ENCODE measurements around the gene TCERG1L. TPM values are rescaled to one million over a fixed set of nuclear protein-coding genes. Genes with fewer than 3 reads are reported as not detected.

Gene TCERG1L
- total RNA-seq, 4 donors from 2014 or later: 0.24 TPM; not detected in 3

DNA sequence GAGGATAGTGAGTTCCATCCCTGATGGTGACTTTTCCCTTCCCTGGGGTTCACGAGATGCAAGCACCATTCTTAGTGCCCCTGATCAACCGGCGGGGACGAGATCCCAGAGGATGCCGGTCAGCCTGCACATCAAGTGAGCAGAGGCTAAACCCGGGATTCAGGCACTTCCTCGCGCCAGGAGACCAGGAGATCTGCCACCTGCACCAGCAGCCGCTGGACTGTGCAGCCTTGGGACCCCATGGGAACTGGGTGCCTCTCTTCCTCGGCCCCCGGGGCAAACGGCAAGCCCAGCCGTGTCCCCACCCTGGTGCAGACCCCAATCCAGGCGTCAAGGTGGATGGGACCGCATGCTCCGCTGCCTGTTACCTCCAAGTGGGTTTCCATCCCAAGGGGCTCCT is 88.5 kb downstream of the TCERG1L start:
- no peak for DNase-seq (ENCODE audit: low spot score)
- ATAC-seq (ENCODE audit: low FRiP score): no peak
- TF ChIP-seq, protein P1, sequence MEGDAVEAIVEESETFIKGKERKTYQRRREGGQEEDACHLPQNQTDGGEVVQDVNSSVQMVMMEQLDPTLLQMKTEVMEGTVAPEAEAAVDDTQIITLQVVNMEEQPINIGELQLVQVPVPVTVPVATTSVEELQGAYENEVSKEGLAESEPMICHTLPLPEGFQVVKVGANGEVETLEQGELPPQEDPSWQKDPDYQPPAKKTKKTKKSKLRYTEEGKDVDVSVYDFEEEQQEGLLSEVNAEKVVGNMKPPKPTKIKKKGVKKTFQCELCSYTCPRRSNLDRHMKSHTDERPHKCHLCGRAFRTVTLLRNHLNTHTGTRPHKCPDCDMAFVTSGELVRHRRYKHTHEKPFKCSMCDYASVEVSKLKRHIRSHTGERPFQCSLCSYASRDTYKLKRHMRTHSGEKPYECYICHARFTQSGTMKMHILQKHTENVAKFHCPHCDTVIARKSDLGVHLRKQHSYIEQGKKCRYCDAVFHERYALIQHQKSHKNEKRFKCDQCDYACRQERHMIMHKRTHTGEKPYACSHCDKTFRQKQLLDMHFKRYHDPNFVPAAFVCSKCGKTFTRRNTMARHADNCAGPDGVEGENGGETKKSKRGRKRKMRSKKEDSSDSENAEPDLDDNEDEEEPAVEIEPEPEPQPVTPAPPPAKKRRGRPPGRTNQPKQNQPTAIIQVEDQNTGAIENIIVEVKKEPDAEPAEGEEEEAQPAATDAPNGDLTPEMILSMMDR (IDR thresholded peaks at IDR 0.05): no peak

DNA sequence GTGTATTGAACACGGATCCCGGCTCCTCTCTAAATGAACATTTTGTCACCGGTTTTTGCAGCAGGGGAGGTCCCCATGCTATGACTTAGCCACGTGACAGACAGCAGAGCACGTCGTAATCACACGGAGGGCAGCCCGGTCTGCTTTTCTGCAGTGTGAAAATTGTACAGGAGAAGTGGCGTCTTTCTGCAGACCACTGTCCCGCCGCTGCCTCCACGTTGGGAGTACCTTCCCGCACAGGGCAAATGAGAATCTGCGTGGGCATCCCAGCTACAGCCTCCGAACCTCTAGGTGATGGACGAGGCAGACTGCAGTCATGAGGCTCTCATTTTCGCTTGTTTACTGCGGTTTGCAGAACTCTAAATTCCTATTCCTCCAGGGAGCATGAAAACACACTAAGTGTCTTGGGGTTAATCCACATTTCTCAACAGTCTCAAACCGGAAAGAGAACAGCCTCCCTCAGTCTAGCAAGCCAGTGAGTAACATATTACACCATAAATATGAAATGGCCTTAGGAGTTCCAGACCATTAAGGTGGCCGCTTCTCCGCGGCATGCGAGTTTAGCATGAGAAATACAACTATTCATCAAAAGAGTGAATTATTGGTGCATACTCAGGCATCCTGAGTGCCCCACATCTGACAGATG is 89.8 kb downstream of the TCERG1L start:
- no peak for DNase-seq (ENCODE audit: low spot score)
- ATAC-seq (ENCODE audit: low FRiP score): no peak
- TF ChIP-seq, protein P1 (IDR thresholded peaks at IDR 0.05): no peak

DNA sequence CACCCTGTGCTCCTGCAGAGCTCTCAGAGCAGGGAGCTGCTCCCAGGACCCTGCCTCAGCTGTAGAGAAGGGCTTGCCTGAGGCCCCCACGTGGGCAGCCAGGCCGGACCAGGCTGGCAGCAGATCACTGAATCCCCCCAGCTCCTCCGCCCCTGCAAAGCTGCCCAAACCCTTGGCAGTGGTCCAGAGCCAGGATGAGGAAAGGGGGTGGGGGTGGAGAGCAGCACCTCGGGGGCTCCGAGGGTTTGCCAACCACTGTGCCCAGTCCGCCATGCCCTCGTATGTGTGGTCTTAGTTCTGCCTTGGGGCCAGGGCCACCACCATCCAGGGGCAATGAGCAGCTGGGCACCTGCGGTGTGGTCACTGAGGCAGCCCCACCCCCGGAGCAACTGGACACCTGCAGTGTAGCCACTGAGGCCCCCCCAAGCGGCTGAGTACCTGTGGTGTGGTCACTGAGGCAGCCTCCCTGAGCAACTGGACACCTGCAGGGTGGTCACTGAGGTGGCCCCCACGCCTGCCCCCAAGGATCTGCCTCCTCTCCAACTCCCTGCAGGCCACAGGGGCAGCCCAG is 90.8 kb downstream of the TCERG1L start:
- no peak for ATAC-seq (ENCODE audit: low FRiP score)
- no peak for DNase-seq (ENCODE audit: low spot score)
- TF ChIP-seq, protein P1 (IDR thresholded peaks at IDR 0.05): no peak

DNA sequence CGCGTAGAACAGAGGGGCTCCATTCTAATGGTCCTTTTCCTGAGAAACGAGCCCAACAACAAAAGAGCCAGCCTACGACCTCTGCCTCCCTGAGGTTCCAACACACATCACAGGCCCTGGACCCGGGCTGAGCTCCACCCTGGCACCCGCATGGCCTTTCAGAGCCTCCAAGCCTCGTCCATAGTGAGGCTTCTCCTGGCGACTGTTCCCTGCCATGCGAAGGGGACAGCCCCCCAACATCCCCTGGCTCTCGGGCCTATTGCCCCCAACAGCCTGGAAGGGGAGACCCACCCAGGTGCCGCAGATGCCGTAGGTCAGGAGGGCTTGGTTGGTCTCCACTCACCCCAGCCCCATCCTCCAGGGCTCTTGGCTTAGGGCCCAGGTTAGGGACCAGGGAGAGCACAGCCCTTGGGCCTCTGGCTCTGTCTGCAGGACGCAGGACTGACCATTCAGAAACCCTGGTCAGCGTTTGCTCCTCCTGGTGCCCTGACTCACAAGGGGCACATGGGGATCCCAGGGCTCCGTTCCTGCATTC is 91.5 kb downstream of the TCERG1L start:
- DNase-seq (ENCODE audit: low spot score) (no peak), ATAC-seq (ENCODE audit: low FRiP score) (no peak)
- TF ChIP-seq, protein P1 (IDR thresholded peaks at IDR 0.05): no peak

DNA sequence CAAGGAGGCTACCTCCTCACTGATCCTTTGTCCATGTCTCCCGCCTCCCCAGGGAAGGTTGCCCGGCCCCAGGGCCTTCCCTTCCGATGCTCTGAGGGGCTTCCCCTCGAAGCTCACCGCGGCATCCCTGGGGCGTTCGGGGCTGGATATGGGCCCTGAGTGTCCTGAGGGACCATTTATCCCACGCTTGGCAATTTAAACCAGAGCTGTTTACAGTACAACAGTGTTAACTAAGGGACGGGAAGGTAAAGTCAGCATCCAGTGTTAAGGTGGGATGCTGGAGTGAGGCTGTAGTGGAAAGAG is 92.0 kb downstream of the TCERG1L start:
- ATAC-seq (ENCODE audit: low FRiP score) (no peak), DNase-seq (ENCODE audit: low spot score) (no peak)
- TF ChIP-seq, protein P1 (IDR thresholded peaks at IDR 0.05): no peak

DNA sequence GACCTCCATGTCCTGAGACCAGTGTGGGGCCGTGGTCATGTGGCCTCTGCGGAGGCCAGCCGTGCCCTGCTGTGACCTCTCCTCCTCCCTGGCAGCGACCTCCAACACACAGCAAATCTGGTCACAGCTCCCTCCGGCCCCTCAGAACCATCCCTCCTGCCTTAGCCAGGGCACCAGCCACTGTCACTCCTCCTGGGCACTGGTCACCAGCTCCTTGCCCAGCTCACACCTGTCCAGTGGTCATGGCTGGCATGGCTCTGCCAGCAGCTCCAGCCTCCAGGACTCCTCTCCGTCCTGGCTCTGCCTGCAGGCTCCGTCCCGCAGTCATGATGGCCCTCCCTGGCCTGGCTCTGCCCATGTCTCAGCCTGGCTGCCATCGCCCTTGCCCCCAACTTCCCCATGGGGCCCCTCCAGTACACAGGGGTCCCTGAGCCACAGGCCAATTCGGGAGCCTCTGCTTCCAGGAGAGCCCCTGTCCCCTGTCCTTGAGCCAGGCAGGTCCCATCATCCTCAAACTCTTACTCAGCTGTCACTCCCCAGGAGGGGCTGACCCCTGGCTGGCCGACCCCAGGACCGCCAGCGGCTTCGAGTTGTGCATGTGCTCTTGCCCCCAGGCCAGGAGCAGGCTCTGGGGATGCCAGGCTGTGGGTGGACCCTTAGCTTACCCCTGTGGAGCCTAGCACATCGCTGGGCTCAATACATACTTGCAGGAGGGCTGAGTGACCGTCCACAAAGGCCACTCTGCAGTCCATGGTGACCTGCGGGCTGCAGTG is 92.5 kb downstream of the TCERG1L start:
- ATAC-seq (ENCODE audit: low FRiP score) (no peak), DNase-seq (ENCODE audit: low spot score) (no peak)
- TF ChIP-seq, protein P1 (IDR thresholded peaks at IDR 0.05): no peak
